Measurements from ENCODE around the gene ARL2BP. TPM values are rescaled to one million over a fixed set of nuclear protein-coding genes. Genes with fewer than 3 reads are reported as not detected.
A peak's percentile ranks its signal among the peaks of the same experiment; 100 is the strongest.

Gene ARL2BP
- total and polyA plus RNA-seq, 9 of the 15 experiments (the other 6 are each of a cell fraction or from before 2014, with no cell fraction given): 16.7 to 41.8 (median 27.2) TPM

- no peak for TF ChIP-seq PATZ1 (CRISPR knock-in tag; IDR thresholded peaks at IDR 0.05; ENCODE audit: borderline replicate concordance)
- peak; percentile 83 for TF ChIP-seq CHD1 (IDR thresholded peaks at IDR 0.05; ENCODE audit: low read length)
- no peak for TF ChIP-seq RERE (CRISPR knock-in tag; IDR thresholded peaks at IDR 0.05; ENCODE audit: borderline replicate concordance)
- 0 out of 2 replicates have a peak, but pooled peaks have one; percentile 19 for TF ChIP-seq MXI1 (IDR thresholded peaks at IDR 0.05; ENCODE audit: low read depth, low read length)
- peak; percentile 62; the same call in 1 of the 2 replicates for TF ChIP-seq ZNF224 (CRISPR knock-in tag; IDR thresholded peaks at IDR 0.05)
- no peak for TF ChIP-seq ARID3B (CRISPR knock-in tag; IDR thresholded peaks at IDR 0.05; ENCODE audit: borderline replicate concordance)
- no peak for TF ChIP-seq NCOR1 (IDR thresholded peaks at IDR 0.05)
- no peak for TF ChIP-seq ZNF449 (CRISPR knock-in tag; IDR thresholded peaks at IDR 0.05)
- peak; percentile 77 for TF ChIP-seq MTA1 (IDR thresholded peaks at IDR 0.05; ENCODE audit: borderline replicate concordance)
- no peak for TF ChIP-seq SFPQ (IDR thresholded peaks at IDR 0.05; ENCODE audit: low read depth, low read length)
- no peak for TF ChIP-seq ERF (CRISPR knock-in tag; IDR thresholded peaks at IDR 0.05)
Measured at GRCh38 chr16:57299719-57300386, 54.8 kb downstream of the ARL2BP start (continued).

All from K562 (cell line).